Stomach (tissue), 9 donors: Measurements from ENCODE around the gene RGS3. TPM values are rescaled to one million over a fixed set of nuclear protein-coding genes. Genes with fewer than 3 reads are reported as not detected.

ENCODE experiments used
- DNase-seq, 2 donors: peaks; one replicate each; pipeline versions ENCODE4 v3.0.0 to v3.0.0-alpha.2; 2013 to 2019
- H3K27ac ChIP-seq, 5 donors: fragments of 200-600 bp in 4 of 5; sonication (generic) in 4 of 5; one replicate each; pipeline ENCODE4 v1.5.1; 2013 to 2019; ENCODE audit warnings: mild to moderate bottlenecking in 1 of 5, moderate library complexity in 1 of 5
- H3K27me3 ChIP-seq, 3 donors: fragments of 200-600 bp; sonication (generic); one replicate each; pipeline ENCODE4 v1.5.1; 2017 to 2019; ENCODE audit warnings: mixed run types in 1 of 3
- H3K36me3 ChIP-seq, 4 donors: fragments of 200-600 bp; sonication (generic); 1 replicate in 3 of 4; 2 replicates in 1 of 4; pipeline ENCODE4 v1.5.1; 2016 to 2019
- H3K4me1 ChIP-seq, 4 donors: fragments of 200-600 bp; sonication (generic); one replicate each; pipeline ENCODE4 v1.5.1; 2016 to 2019
- H3K4me3 ChIP-seq, 4 donors: fragments of 200-600 bp; sonication (generic) in 3 of 4; one replicate each; pipeline ENCODE4 v1.5.1; 2016 to 2019; ENCODE audit warnings: mild to moderate bottlenecking in 1 of 4
- H3K9me3 ChIP-seq, 4 donors: fragments of 200-600 bp; sonication (generic); one replicate each; pipeline ENCODE4 v1.5.1; 2016 to 2019
- CTCF ChIP-seq, 7 experiments: fragments of 450-650 bp in 4 of 7; fragments of 200-600 bp in 3 of 7; sonication (generic) in 3 of 7; IDR thresholded peaks; one replicate each; pipeline ENCODE4 v1.5.1; 2016 to 2019; ENCODE audit warnings: antibody characterized with exemption in 7 of 7, control low read depth in 2 of 7, mild to moderate bottlenecking in 1 of 7
- EP300 ChIP-seq: sonication (generic); formaldehyde crosslinking; IDR thresholded peaks from one replicate; pipeline ENCODE4 v1.6.1; 2017; ENCODE audit warnings: antibody characterized with exemption
- POLR2A ChIP-seq, 4 donors: fragments of 450-650 bp; IDR thresholded peaks; one replicate each; pipeline ENCODE4 v1.6.1; 2016; ENCODE audit warnings: antibody characterized with exemption in 4 of 4, control low read depth in 2 of 4, mild to moderate bottlenecking in 1 of 4, moderate library complexity in 1 of 4
- POLR2AphosphoS5 ChIP-seq, 3 donors: sonication (generic); formaldehyde crosslinking; IDR thresholded peaks; one replicate each; pipeline ENCODE4 v1.6.1; 2016; ENCODE audit warnings: antibody characterized with exemption in 3 of 3
- WGBS, 5 donors: extraction: QIAGEN DNeasy Blood & Tissue Kit in 3 of 5; methylation state at CpG; one replicate each; pipeline versions ENCODE4 v1.1.5 to v1.1.7; 2013 to 2018; 5-methylcytosine and 5-hydroxymethylcytosine counted together
- intact Hi-C: fragments of 100-400 bp; cut with DNase I; formaldehyde crosslinking; loops from one replicate; pipeline ENCODE4 v1.15.1; 2023; ENCODE audit warnings: low total_unique reads
- polyA plus RNA-seq, 3 donors: library from polyadenylated mRNA; stranded (reverse); fragments of 200-250 nt; gene quantifications; one replicate each; pipeline ENCODE4 v1.2.3, GENCODE V29; 2013
- total RNA-seq, 5 donors: library from RNA; depleted of rRNA; stranded (reverse); fragments of >200 nt; gene quantifications; one replicate each; pipeline versions ENCODE4 v1.1.0 to v1.2.3, GENCODE V29; 2014 to 2016
- donor health status: healthy with polysubstance abuse.
- donor health status: Bipolar disorder and iron deficiency.
- donor health status: healthy.

Gene RGS3
- total and polyA plus RNA-seq, 8 donors = 26.6 to 71.4 (median 35.7) TPM

DNA sequence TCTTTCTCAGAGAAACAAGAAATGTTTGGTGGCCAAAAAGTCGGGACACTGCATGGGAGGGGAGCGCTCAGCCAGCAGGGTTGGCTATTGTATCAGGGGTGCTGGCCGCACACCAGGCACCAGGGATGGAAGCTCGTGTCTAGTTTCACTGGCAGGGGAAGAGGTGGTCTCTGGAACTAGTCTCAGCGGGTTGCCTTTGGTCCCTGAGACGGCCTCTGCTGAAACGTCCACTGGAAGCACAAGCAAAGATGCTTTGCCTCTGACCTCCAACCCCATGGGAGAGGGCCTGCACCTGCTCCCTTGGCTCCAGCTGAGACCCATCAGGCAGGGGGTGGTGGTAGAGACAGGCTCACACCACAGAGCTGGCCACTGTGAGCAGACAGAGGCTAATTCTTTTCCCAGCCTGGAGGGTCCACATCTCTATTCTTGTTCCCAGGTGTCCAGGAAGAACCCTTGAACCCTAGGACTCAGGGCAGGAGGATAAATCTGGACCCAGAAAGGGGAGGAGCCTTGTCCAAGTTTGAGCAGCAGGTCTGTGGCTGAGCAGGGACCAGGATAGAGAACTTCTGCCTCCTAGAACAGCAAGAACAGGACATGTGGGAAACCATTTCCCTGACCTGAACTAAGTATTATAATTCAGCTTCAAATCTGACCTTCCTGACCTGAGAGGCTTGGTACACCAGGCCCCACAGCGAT lies 102.6 kb downstream of the RGS3 start:
- intact Hi-C loops = no loop called here
- H3K36me3 ChIP-seq = no peaks in the 10 kb centered on the region
- 22 to 47% (median 29%) methylated on average over 7 to 8 of the region's 8 CpGs for WGBS, 5 donors
- peak overlapping the region; percentile 39 to 44 (median 42) for H3K4me3 ChIP-seq
- DNase-seq = no peak
- H3K4me1 ChIP-seq = peaks cover 55 to 87% (median 74%) of the 10 kb centered on the region in 4 donors
- peak overlapping the region; percentile 69 to 92 (median 88) for H3K27ac ChIP-seq
- TF ChIP-seq POLR2A (IDR thresholded peaks at IDR 0.05) = no peak
- no peak for TF ChIP-seq EP300
- no peak for TF ChIP-seq POLR2AphosphoS5 (IDR thresholded peaks at IDR 0.05)
- TF ChIP-seq CTCF (IDR thresholded peaks at IDR 0.05) = no peak
- H3K9me3 ChIP-seq = no peaks in the 10 kb centered on the region
- no peaks in the 10 kb centered on the region for H3K27me3 ChIP-seq

- peaks cover 55 to 91% (median 74%) of the 10 kb centered on the region in 4 donors for H3K4me1 ChIP-seq
- peak in 1 of 2 donors; percentile 46 for DNase-seq
- no peaks in the 10 kb centered on the region for H3K27me3 ChIP-seq
- H3K9me3 ChIP-seq = no peaks in the 10 kb centered on the region
- no peak overlapping the region for H3K4me3 ChIP-seq
- no peaks in the 10 kb centered on the region for H3K36me3 ChIP-seq
- intact Hi-C loops = no loop called here
- WGBS, 5 donors = 34 to 72% (median 50%) methylated on average over 3 of the region's 3 CpGs
- peak overlapping the region; percentile 69 to 92 (median 88) for H3K27ac ChIP-seq
- no peak for TF ChIP-seq POLR2AphosphoS5 (IDR thresholded peaks at IDR 0.05)
- TF ChIP-seq CTCF (IDR thresholded peaks at IDR 0.05) = no peak
- TF ChIP-seq EP300 = no peak
- TF ChIP-seq POLR2A (IDR thresholded peaks at IDR 0.05) = no peak
Measured at GRCh38 chr9:113566712-113567071, 103.2 kb downstream of the RGS3 start.

- peaks cover 55 to 98% (median 81%) of the 10 kb centered on the region in 4 donors for H3K4me1 ChIP-seq
- no peaks in the 10 kb centered on the region for H3K9me3 ChIP-seq
- no peaks in the 10 kb centered on the region for H3K36me3 ChIP-seq
- H3K27ac ChIP-seq = peak overlapping the region in 4 of 5 donors; percentile 9 to 90 (median 50)
- H3K4me3 ChIP-seq = no peak overlapping the region
- 91 to 98% (median 93%) methylated on average over 8 of the region's 8 CpGs for WGBS, 5 donors
- H3K27me3 ChIP-seq = no peaks in the 10 kb centered on the region
- DNase-seq = no peak
- TF ChIP-seq CTCF (IDR thresholded peaks at IDR 0.05) (no peak), POLR2A (IDR thresholded peaks at IDR 0.05) (no peak), EP300 (no peak), POLR2AphosphoS5 (IDR thresholded peaks at IDR 0.05) (no peak)
- intact Hi-C loops = no loop called here
Measured at GRCh38 chr9:113567361-113568080, 104.0 kb downstream of the RGS3 start.

- intact Hi-C loops = no loop called here
- H3K4me1 ChIP-seq = peaks cover 54 to 98% (median 81%) of the 10 kb centered on the region in 4 donors
- no peaks in the 10 kb centered on the region for H3K9me3 ChIP-seq
- H3K27me3 ChIP-seq = no peaks in the 10 kb centered on the region
- TF ChIP-seq EP300 (no peak), POLR2A (IDR thresholded peaks at IDR 0.05) (no peak), CTCF (IDR thresholded peaks at IDR 0.05) (no peak), POLR2AphosphoS5 (IDR thresholded peaks at IDR 0.05) (no peak)
- no peaks in the 10 kb centered on the region for H3K36me3 ChIP-seq
- H3K27ac ChIP-seq = peak overlapping the region in 3 of 5 donors; percentile 34 to 90 (median 65)
- no peak for DNase-seq
- WGBS, 5 donors = 72 to 93% (median 86%) methylated on average over 5 of the region's 5 CpGs
- H3K4me3 ChIP-seq = no peak overlapping the region
Measured at GRCh38 chr9:113568081-113568435, 104.5 kb downstream of the RGS3 start.
